Neural cell (in vitro differentiated cells): Measurements from ENCODE around the gene JMJD7. TPM values are rescaled to one million over a fixed set of nuclear protein-coding genes. Genes with fewer than 3 reads are reported as not detected.

Experiments
- H2AFZ ChIP-seq: fragments of 200-600, 300-800 bp; sonication (generic), shearing (Covaris generic); 2 replicates; pipeline ENCODE4 v1.6.0; 2014; ENCODE audit warnings: low read depth, mild to moderate bottlenecking, antibody characterized with exemption, low read length, moderate library complexity
- H3F3A ChIP-seq: fragments of 200-600 bp; shearing (Covaris generic); 2 replicates; pipeline ENCODE4 v1.6.1; 2016; ENCODE audit warnings: mild to moderate bottlenecking, moderate library complexity, mixed read lengths, antibody characterized with exemption, low read length; ENCODE audit not compliant: insufficient read depth, poor library complexity, severe bottlenecking
- H3K27ac ChIP-seq: fragments of 200-600, 300-800 bp; sonication (generic), shearing (Covaris generic); 2 replicates; pipeline ENCODE4 v1.5.1; 2014; ENCODE audit warnings: mild to moderate bottlenecking, low read length, moderate library complexity
- H3K27me3 ChIP-seq: fragments of 300-800, 200-600 bp; sonication (generic), shearing (Covaris generic); 2 replicates; pipeline ENCODE4 v1.6.0; 2014; ENCODE audit warnings: mild to moderate bottlenecking, low read depth, low read length, moderate library complexity; ENCODE audit not compliant: insufficient read depth
- H3K36me3 ChIP-seq: fragments of 300-800, 200-600 bp; sonication (generic), shearing (Covaris generic); 2 replicates; pipeline ENCODE4 v1.5.1; 2014; ENCODE audit warnings: mild to moderate bottlenecking, antibody characterized with exemption, low read length, moderate library complexity; ENCODE audit not compliant: insufficient read depth
- H3K4me2 ChIP-seq: fragments of 300-800, 200-600 bp; sonication (generic), shearing (Covaris generic); 2 replicates; pipeline ENCODE4 v1.6.0; 2014; ENCODE audit warnings: mild to moderate bottlenecking, low read length
- H3K4me3 ChIP-seq: fragments of 300-800, 200-600 bp; sonication (generic), shearing (Covaris generic); 2 replicates; pipeline ENCODE4 v1.5.1; 2014; ENCODE audit warnings: mild to moderate bottlenecking, low read length, moderate library complexity
- H3K79me2 ChIP-seq: fragments of 200-600 bp; shearing (Covaris generic); replicated peaks from 2 replicates; pipeline ENCODE4 v1.6.0; 2014; ENCODE audit warnings: mild to moderate bottlenecking, low read length, moderate library complexity; ENCODE audit not compliant: insufficient read depth
- H3K9ac ChIP-seq: fragments of 300-800, 200-600 bp; sonication (generic), shearing (Covaris generic); 2 replicates; pipeline ENCODE4 v1.6.1; 2016; ENCODE audit warnings: mild to moderate bottlenecking, low read length, mixed read lengths
- H3K9me2 ChIP-seq: fragments of 200-600 bp; shearing (Covaris generic); 2 replicates; pipeline ENCODE4 v1.6.1; 2016; ENCODE audit warnings: mild to moderate bottlenecking, low read length, mixed read lengths; ENCODE audit not compliant: insufficient read depth
- H3K9me3 ChIP-seq: fragments of 200-600, 300-800 bp; sonication (generic), shearing (Covaris generic); 2 replicates; pipeline ENCODE4 v1.6.1; 2016; ENCODE audit warnings: mild to moderate bottlenecking, mixed run types, low read length, moderate library complexity, mixed read lengths
- H4K20me1 ChIP-seq: fragments of 200-600 bp; shearing (Covaris generic); 2 replicates; pipeline ENCODE4 v1.6.1; 2016; ENCODE audit warnings: mild to moderate bottlenecking, mixed run types; ENCODE audit not compliant: insufficient read depth
- EP300 ChIP-seq: fragments of 450-650 bp; conservative IDR thresholded peaks from 2 replicates; pipeline ENCODE4 v1.6.1; 2014; ENCODE audit warnings: antibody characterized with exemption, mild to moderate bottlenecking, moderate library complexity; ENCODE audit not compliant: poor library complexity, severe bottlenecking
- EZH2 ChIP-seq: fragments of 200-600, 300-800 bp; shearing (Covaris generic), sonication (generic); IDR thresholded peaks from 2 replicates; pipeline ENCODE4 v1.6.1; 2014; ENCODE audit warnings: antibody characterized with exemption, low read length, borderline replicate concordance, mild to moderate bottlenecking; ENCODE audit not compliant: insufficient read depth, poor library complexity, severe bottlenecking
- MXI1 ChIP-seq: fragments of 450-650 bp; conservative IDR thresholded peaks from 2 replicates; pipeline ENCODE4 v1.6.1; 2014; ENCODE audit warnings: antibody characterized with exemption, mild to moderate bottlenecking; ENCODE audit not compliant: poor library complexity, severe bottlenecking
- POLR2AphosphoS5 ChIP-seq: IDR thresholded peaks from 2 replicates; pipeline ENCODE4 v1.6.1; 2012
- RAD21 ChIP-seq: fragments of 450-650 bp; conservative IDR thresholded peaks from 2 replicates; pipeline ENCODE4 v1.6.1; 2014; ENCODE audit warnings: antibody characterized with exemption, mild to moderate bottlenecking, moderate library complexity
- REST ChIP-seq: IDR thresholded peaks from 2 replicates; pipeline ENCODE4 v1.6.1; 2012; ENCODE audit warnings: borderline replicate concordance
- SMC3 ChIP-seq: fragments of 450-650 bp; conservative IDR thresholded peaks from 2 replicates; pipeline ENCODE4 v1.6.1; 2014; ENCODE audit warnings: antibody characterized with exemption, mild to moderate bottlenecking, moderate library complexity; ENCODE audit not compliant: poor library complexity
- TAF1 ChIP-seq: IDR thresholded peaks from 2 replicates; pipeline ENCODE4 v1.6.1; 2012; ENCODE audit warnings: low read depth
- polyA plus RNA-seq: library from polyadenylated mRNA; depleted of rRNA; stranded (reverse); fragments of >200 nt; gene quantifications from 2 replicates; pipeline ENCODE4 v1.2.3, GENCODE V29; 2014
- TF ChIP-seq, protein P1 (sequence below): fragments of 450-650 bp; IDR thresholded peaks from 2 replicates; pipeline ENCODE4 v1.5.1; 2014; ENCODE audit warnings: antibody characterized with exemption, mild to moderate bottlenecking, moderate library complexity; ENCODE audit not compliant: poor library complexity, severe bottlenecking

The JMJD7 gene
- polyA plus RNA-seq, 1 donor from 2014 or later = 14.0 TPM

DNA sequence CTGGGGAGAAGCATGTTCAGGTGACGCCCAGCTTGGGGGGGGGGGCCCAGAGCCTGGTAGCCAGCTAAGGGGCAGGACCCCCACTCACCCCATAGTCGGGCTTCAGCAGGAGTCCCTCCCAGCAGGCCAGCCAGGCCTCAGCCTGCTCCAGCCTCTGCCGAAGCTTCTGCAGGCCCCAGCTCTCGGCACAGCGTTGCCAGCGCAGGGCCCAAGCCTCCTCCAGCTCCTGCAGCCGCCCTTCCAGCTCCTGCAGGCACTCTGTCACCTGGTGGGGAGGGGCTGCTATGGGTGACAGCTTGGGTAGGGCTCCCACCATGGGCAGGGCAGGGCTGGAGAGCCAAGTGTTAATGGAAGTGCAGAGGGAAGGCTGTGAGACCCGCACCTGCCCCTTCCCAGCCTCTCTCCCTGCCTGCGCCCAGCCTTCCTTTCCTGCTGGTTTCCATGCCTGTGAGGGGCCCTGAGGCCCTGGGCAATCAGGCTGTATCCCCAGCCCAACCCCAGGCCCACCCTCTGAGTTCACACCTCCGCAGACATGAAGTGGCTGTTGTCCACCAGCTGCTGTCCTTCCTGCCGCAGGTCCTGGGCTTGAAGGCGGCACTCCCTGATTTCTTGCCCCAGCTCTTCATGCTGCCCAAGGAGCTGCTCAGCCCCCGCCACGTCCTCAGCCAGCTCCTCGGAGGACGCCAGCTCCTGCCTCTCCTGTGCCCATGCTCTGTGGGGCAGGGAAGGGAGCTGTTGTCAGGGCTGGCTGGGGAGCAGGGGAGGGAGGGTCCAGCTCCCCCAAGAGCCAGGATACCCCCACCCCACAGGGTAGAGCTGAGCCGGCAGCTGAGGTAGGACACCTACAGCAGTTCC is 25.1 kb downstream of the JMJD7 start:
- Histone ChIP-seq H4K20me1 (no peaks in the 10 kb centered on the region), H3K9ac (no peak overlapping the region), H3K9me2 (no peaks in the 10 kb centered on the region), H3K4me3 (no peak overlapping the region), H3F3A (no peaks in the 10 kb centered on the region), H3K9me3 (no peaks in the 10 kb centered on the region), H3K27ac (no peak overlapping the region), H2AFZ (no peak overlapping the region), H3K79me2 (no peaks in the 10 kb centered on the region), H3K36me3 (no peaks in the 10 kb centered on the region), H3K27me3 (no peaks in the 10 kb centered on the region), H3K4me2 (no peak overlapping the region)
- TF ChIP-seq TAF1 (no peak), RAD21 (no peak), MXI1 (no peak), EP300 (no peak), REST (no peak), EZH2 (no peak), POLR2AphosphoS5 (no peak), SMC3 (no peak)
- TF ChIP-seq, protein P1, sequence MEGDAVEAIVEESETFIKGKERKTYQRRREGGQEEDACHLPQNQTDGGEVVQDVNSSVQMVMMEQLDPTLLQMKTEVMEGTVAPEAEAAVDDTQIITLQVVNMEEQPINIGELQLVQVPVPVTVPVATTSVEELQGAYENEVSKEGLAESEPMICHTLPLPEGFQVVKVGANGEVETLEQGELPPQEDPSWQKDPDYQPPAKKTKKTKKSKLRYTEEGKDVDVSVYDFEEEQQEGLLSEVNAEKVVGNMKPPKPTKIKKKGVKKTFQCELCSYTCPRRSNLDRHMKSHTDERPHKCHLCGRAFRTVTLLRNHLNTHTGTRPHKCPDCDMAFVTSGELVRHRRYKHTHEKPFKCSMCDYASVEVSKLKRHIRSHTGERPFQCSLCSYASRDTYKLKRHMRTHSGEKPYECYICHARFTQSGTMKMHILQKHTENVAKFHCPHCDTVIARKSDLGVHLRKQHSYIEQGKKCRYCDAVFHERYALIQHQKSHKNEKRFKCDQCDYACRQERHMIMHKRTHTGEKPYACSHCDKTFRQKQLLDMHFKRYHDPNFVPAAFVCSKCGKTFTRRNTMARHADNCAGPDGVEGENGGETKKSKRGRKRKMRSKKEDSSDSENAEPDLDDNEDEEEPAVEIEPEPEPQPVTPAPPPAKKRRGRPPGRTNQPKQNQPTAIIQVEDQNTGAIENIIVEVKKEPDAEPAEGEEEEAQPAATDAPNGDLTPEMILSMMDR = no peak

GRCh38 chr15:41853831-41854230 is 25.9 kb downstream of the JMJD7 start:
- Histone ChIP-seq H3K36me3 (no peaks in the 10 kb centered on the region), H3K4me3 (no peak overlapping the region), H4K20me1 (no peaks in the 10 kb centered on the region), H2AFZ (no peak overlapping the region), H3K9me3 (no peaks in the 10 kb centered on the region), H3F3A (no peaks in the 10 kb centered on the region), H3K9ac (no peak overlapping the region), H3K27ac (no peak overlapping the region), H3K27me3 (no peaks in the 10 kb centered on the region), H3K9me2 (no peaks in the 10 kb centered on the region), H3K79me2 (no peaks in the 10 kb centered on the region), H3K4me2 (no peak overlapping the region)
- TF ChIP-seq RAD21 = no peak
- no peak for TF ChIP-seq EP300
- no peak for TF ChIP-seq MXI1
- TF ChIP-seq POLR2AphosphoS5 = no peak
